ENCODE measurements around the gene LARP4B.

The LARP4B gene

GRCh38 chr10:780536-781524, 150.7 kb downstream of the LARP4B start:
- no peak overlapping the region for H2BK12ac ChIP-seq (ENCODE audit: low read length in 2 of 2)
- no peak overlapping the region for H3K4ac ChIP-seq (ENCODE audit: low read depth in 1 of 2, low read length in 2 of 2)
- no peak overlapping the region for H3K14ac ChIP-seq (ENCODE audit: low read length in 2 of 2)
- H2BK120ac ChIP-seq (ENCODE audit: low read depth, low read length) = no peak overlapping the region
- H2BK5ac ChIP-seq (ENCODE audit: low read depth, low read length, poor library complexity, severe bottlenecking) = no peak overlapping the region
- peaks cover 4 to 40% of the 10 kb centered on the region in 2 experiments for H3K27me3 ChIP-seq (ENCODE audit: control insufficient read depth in 1 of 2, insufficient read depth in 1 of 2, low read length in 2 of 2)
- no peaks in the 10 kb centered on the region for H3K79me1 ChIP-seq (replicated peaks; ENCODE audit: low read length, poor library complexity, severe bottlenecking)
- no peak overlapping the region for H2AK5ac ChIP-seq (ENCODE audit: low read length, severe bottlenecking)
- DNase-seq = no peak
- no peak overlapping the region for H4K91ac ChIP-seq (ENCODE audit: low read length)
- peaks cover 29% of the 10 kb centered on the region for H3K4me1 ChIP-seq (ENCODE audit: control insufficient read depth, insufficient read depth, low read depth, low read length)
- no peak overlapping the region for H3K23ac ChIP-seq (ENCODE audit: low read length in 2 of 2)
- H3K27ac ChIP-seq (ENCODE audit: low read length, poor library complexity, severe bottlenecking) = no peak overlapping the region
- no peak overlapping the region for H3K4me2 ChIP-seq (ENCODE audit: low read length, poor library complexity, severe bottlenecking)
- no peak overlapping the region for H4K8ac ChIP-seq (ENCODE audit: low read length)
- 94% methylated on average over 21 of the region's 21 CpGs for WGBS
- no peaks in the 10 kb centered on the region for H3K9me3 ChIP-seq (ENCODE audit: control insufficient read depth, low read length)
- no peak overlapping the region for H3K18ac ChIP-seq (ENCODE audit: low read depth in 1 of 2, low read length in 2 of 2)
- H3K4me3 ChIP-seq (ENCODE audit: insufficient read depth in 1 of 2, low read depth in 1 of 2, low read length in 2 of 2) = no peak overlapping the region
- H3K9ac ChIP-seq (ENCODE audit: low read length) = no peak overlapping the region
- H3K36me3 ChIP-seq (ENCODE audit: control insufficient read depth in 1 of 2, insufficient read depth in 2 of 2, low read depth in 1 of 2, low read length in 2 of 2) = no peaks in the 10 kb centered on the region
- no peak overlapping the region for H2AFZ ChIP-seq (ENCODE audit: low read depth, low read length)
- no peak overlapping the region for H2BK15ac ChIP-seq (ENCODE audit: low read depth, poor library complexity, severe bottlenecking)

GRCh38 chr10:778626-779330, 152.7 kb downstream of the LARP4B start:
- no peak overlapping the region for H3K4me2 ChIP-seq (ENCODE audit: low read length, poor library complexity, severe bottlenecking)
- H2BK5ac ChIP-seq (ENCODE audit: low read depth, low read length, poor library complexity, severe bottlenecking) = no peak overlapping the region
- H3K4me3 ChIP-seq (ENCODE audit: insufficient read depth in 1 of 2, low read depth in 1 of 2, low read length in 2 of 2) = no peak overlapping the region
- H3K9ac ChIP-seq (ENCODE audit: low read length) = no peak overlapping the region
- no peak overlapping the region for H3K27ac ChIP-seq (ENCODE audit: low read length, poor library complexity, severe bottlenecking)
- H3K9me3 ChIP-seq (ENCODE audit: control insufficient read depth, low read length) = no peaks in the 10 kb centered on the region
- H2BK12ac ChIP-seq (ENCODE audit: low read length in 2 of 2) = no peak overlapping the region
- H3K18ac ChIP-seq (ENCODE audit: low read depth in 1 of 2, low read length in 2 of 2) = no peak overlapping the region
- H3K14ac ChIP-seq (ENCODE audit: low read length in 2 of 2) = no peak overlapping the region
- no peak overlapping the region for H2AFZ ChIP-seq (ENCODE audit: low read depth, low read length)
- H2BK120ac ChIP-seq (ENCODE audit: low read depth, low read length) = no peak overlapping the region
- no peaks in the 10 kb centered on the region for H3K36me3 ChIP-seq (ENCODE audit: control insufficient read depth in 1 of 2, insufficient read depth in 2 of 2, low read depth in 1 of 2, low read length in 2 of 2)
- no peak overlapping the region for H4K8ac ChIP-seq (ENCODE audit: low read length)
- H3K4me1 ChIP-seq (ENCODE audit: control insufficient read depth, insufficient read depth, low read depth, low read length) = peaks cover 26% of the 10 kb centered on the region
- no peak overlapping the region for H3K23ac ChIP-seq (ENCODE audit: low read length in 2 of 2)
- no peak overlapping the region for H2BK15ac ChIP-seq (ENCODE audit: low read depth, poor library complexity, severe bottlenecking)
- H3K4ac ChIP-seq (ENCODE audit: low read depth in 1 of 2, low read length in 2 of 2) = no peak overlapping the region
- 81% methylated on average over 26 of the region's 27 CpGs for WGBS
- peaks cover 4 to 40% of the 10 kb centered on the region in 2 experiments for H3K27me3 ChIP-seq (ENCODE audit: control insufficient read depth in 1 of 2, insufficient read depth in 1 of 2, low read length in 2 of 2)
- H2AK5ac ChIP-seq (ENCODE audit: low read length, severe bottlenecking) = peak overlapping the region; percentile 9
- no peak overlapping the region for H4K91ac ChIP-seq (ENCODE audit: low read length)
- DNase-seq = peak; percentile 15
- no peaks in the 10 kb centered on the region for H3K79me1 ChIP-seq (replicated peaks; ENCODE audit: low read length, poor library complexity, severe bottlenecking)

- Histone ChIP-seq H2AK5ac (ENCODE audit: low read length, severe bottlenecking) (no peak overlapping the region), H3K27ac (ENCODE audit: low read length, poor library complexity, severe bottlenecking) (no peak overlapping the region), H2BK5ac (ENCODE audit: low read depth, low read length, poor library complexity, severe bottlenecking) (no peak overlapping the region), H3K4me1 (ENCODE audit: control insufficient read depth, insufficient read depth, low read depth, low read length) (peaks cover 26% of the 10 kb centered on the region), H4K91ac (ENCODE audit: low read length) (no peak overlapping the region), H3K4me2 (ENCODE audit: low read length, poor library complexity, severe bottlenecking) (no peak overlapping the region), H3K4ac (ENCODE audit: low read depth in 1 of 2, low read length in 2 of 2) (no peak overlapping the region), H3K79me1 (replicated peaks; ENCODE audit: low read length, poor library complexity, severe bottlenecking) (no peaks in the 10 kb centered on the region), H2BK15ac (ENCODE audit: low read depth, poor library complexity, severe bottlenecking) (no peak overlapping the region), H3K9me3 (ENCODE audit: control insufficient read depth, low read length) (no peaks in the 10 kb centered on the region), H2AFZ (ENCODE audit: low read depth, low read length) (no peak overlapping the region), H3K9ac (ENCODE audit: low read length) (no peak overlapping the region), H2BK12ac (ENCODE audit: low read length in 2 of 2) (no peak overlapping the region), H3K14ac (ENCODE audit: low read length in 2 of 2) (no peak overlapping the region), H3K4me3 (ENCODE audit: insufficient read depth in 1 of 2, low read depth in 1 of 2, low read length in 2 of 2) (no peak overlapping the region), H2BK120ac (ENCODE audit: low read depth, low read length) (no peak overlapping the region), H4K8ac (ENCODE audit: low read length) (no peak overlapping the region), H3K23ac (ENCODE audit: low read length in 2 of 2) (no peak overlapping the region), H3K27me3 (ENCODE audit: control insufficient read depth in 1 of 2, insufficient read depth in 1 of 2, low read length in 2 of 2) (peaks cover 4 to 33% of the 10 kb centered on the region in 2 experiments), H3K18ac (ENCODE audit: low read depth in 1 of 2, low read length in 2 of 2) (no peak overlapping the region), H3K36me3 (ENCODE audit: control insufficient read depth in 1 of 2, insufficient read depth in 2 of 2, low read depth in 1 of 2, low read length in 2 of 2) (no peaks in the 10 kb centered on the region)
- 90% methylated on average over 16 of the region's 16 CpGs for WGBS
- no peak for DNase-seq
These were observed 153.5 kb downstream of the LARP4B start for GRCh38 chr10:777913-778479.

DNA sequence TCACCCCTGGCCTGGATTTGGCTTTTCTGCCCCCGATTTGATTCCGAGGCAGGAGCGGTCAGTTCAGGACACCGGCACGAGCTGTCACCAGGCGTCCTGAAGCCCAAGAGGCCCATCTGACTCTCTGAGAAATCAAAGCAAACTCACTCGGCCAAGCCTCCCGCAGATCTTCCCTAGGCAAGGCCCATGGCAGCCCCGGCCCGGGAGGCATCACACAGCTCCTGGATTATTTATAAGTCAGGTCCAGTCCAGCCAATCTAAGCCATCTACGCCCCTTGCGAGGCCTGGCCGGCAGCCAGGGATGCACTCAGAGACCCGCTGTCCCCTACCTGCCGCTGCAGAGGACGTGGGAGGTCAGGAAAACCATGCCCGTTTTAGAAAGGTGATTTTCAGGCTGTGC, 154.7 kb downstream of the LARP4B start:
- H3K79me1 ChIP-seq (replicated peaks; ENCODE audit: low read length, poor library complexity, severe bottlenecking) = no peaks in the 10 kb centered on the region
- no peak overlapping the region for H2AFZ ChIP-seq (ENCODE audit: low read depth, low read length)
- DNase-seq = no peak
- H3K9me3 ChIP-seq (ENCODE audit: control insufficient read depth, low read length) = no peaks in the 10 kb centered on the region
- no peak overlapping the region for H2BK12ac ChIP-seq (ENCODE audit: low read length in 2 of 2)
- H3K23ac ChIP-seq (ENCODE audit: low read length in 2 of 2) = no peak overlapping the region
- H4K8ac ChIP-seq (ENCODE audit: low read length) = no peak overlapping the region
- H2BK120ac ChIP-seq (ENCODE audit: low read depth, low read length) = no peak overlapping the region
- H3K4me3 ChIP-seq (ENCODE audit: insufficient read depth in 1 of 2, low read depth in 1 of 2, low read length in 2 of 2) = no peak overlapping the region
- 95% methylated on average over 17 of the region's 17 CpGs for WGBS
- H3K4me1 ChIP-seq (ENCODE audit: control insufficient read depth, insufficient read depth, low read depth, low read length) = peaks cover 26% of the 10 kb centered on the region
- H2AK5ac ChIP-seq (ENCODE audit: low read length, severe bottlenecking) = no peak overlapping the region
- no peaks in the 10 kb centered on the region for H3K36me3 ChIP-seq (ENCODE audit: control insufficient read depth in 1 of 2, insufficient read depth in 2 of 2, low read depth in 1 of 2, low read length in 2 of 2)
- peaks cover 0 to 23% of the 10 kb centered on the region in 2 experiments for H3K27me3 ChIP-seq (ENCODE audit: control insufficient read depth in 1 of 2, insufficient read depth in 1 of 2, low read length in 2 of 2)
- H2BK15ac ChIP-seq (ENCODE audit: low read depth, poor library complexity, severe bottlenecking) = no peak overlapping the region
- no peak overlapping the region for H3K9ac ChIP-seq (ENCODE audit: low read length)
- H3K4ac ChIP-seq (ENCODE audit: low read depth in 1 of 2, low read length in 2 of 2) = no peak overlapping the region
- H2BK5ac ChIP-seq (ENCODE audit: low read depth, low read length, poor library complexity, severe bottlenecking) = no peak overlapping the region
- H4K91ac ChIP-seq (ENCODE audit: low read length) = no peak overlapping the region
- H3K14ac ChIP-seq (ENCODE audit: low read length in 2 of 2) = no peak overlapping the region
- H3K18ac ChIP-seq (ENCODE audit: low read depth in 1 of 2, low read length in 2 of 2) = no peak overlapping the region
- H3K27ac ChIP-seq (ENCODE audit: low read length, poor library complexity, severe bottlenecking) = no peak overlapping the region
- H3K4me2 ChIP-seq (ENCODE audit: low read length, poor library complexity, severe bottlenecking) = no peak overlapping the region

Measured in mesenchymal stem cell (in vitro differentiated cells and primary cell).